ENCODE results near the gene ARHGAP8. TPM values are rescaled to one million over a fixed set of nuclear protein-coding genes. Genes with fewer than 3 reads are reported as not detected.

ARHGAP8 gene
- total and polyA plus RNA-seq, 8 donors = 7.8 to 63.6 (median 11.3) TPM

- peaks cover 0 to 25% (median 4%) of the 10 kb centered on the region in 3 donors for H3K27me3 ChIP-seq
- 80 to 86% (median 81%) methylated on average over 15 to 18 of the region's 18 CpGs for WGBS, 5 donors
- no peak overlapping the region for H3K4me3 ChIP-seq
- H3K9me3 ChIP-seq = no peaks in the 10 kb centered on the region
- no peaks in the 10 kb centered on the region for H3K36me3 ChIP-seq
- no peak overlapping the region for H3K27ac ChIP-seq
- intact Hi-C loops (cut with DNase I; ENCODE audit: low total_unique reads) = no loop called here
- H3K4me1 ChIP-seq = peaks cover 11 to 28% (median 18%) of the 10 kb centered on the region in 4 donors
- TF ChIP-seq CTCF (IDR thresholded peaks at IDR 0.05) (no peak), POLR2A (IDR thresholded peaks at IDR 0.05) (no peak), POLR2AphosphoS5 (IDR thresholded peaks at IDR 0.05) (no peak), EP300 (IDR thresholded peaks at IDR 0.05) (no peak)
- no peak for DNase-seq
These were observed 7.3 kb downstream of the ARHGAP8 start for GRCh38 chr22:44759430-44760310.

- Histone ChIP-seq H3K27me3 (peaks cover 0 to 24% (median 0%) of the 10 kb centered on the region in 3 donors), H3K4me3 (no peak overlapping the region), H3K27ac (no peak overlapping the region), H3K4me1 (peaks cover 3 to 20% (median 12%) of the 10 kb centered on the region in 4 donors), H3K9me3 (no peaks in the 10 kb centered on the region), H3K36me3 (no peaks in the 10 kb centered on the region)
- TF ChIP-seq POLR2AphosphoS5 (IDR thresholded peaks at IDR 0.05) (no peak), EP300 (IDR thresholded peaks at IDR 0.05) (no peak), CTCF (IDR thresholded peaks at IDR 0.05) (no peak), POLR2A (IDR thresholded peaks at IDR 0.05) (no peak)
- intact Hi-C loops (cut with DNase I; ENCODE audit: low total_unique reads) = no loop called here
- 52 to 68% (median 58%) methylated on average over 5 of the region's 5 CpGs for WGBS, 5 donors
- no peak for DNase-seq
These were observed 8.1 kb downstream of the ARHGAP8 start for GRCh38 chr22:44760476-44760875.

- 77 to 95% (median 87%) methylated on average over 10 of the region's 10 CpGs for WGBS, 5 donors
These were observed 8.7 kb downstream of the ARHGAP8 start for GRCh38 chr22:44761025-44761424.

GRCh38 chr22:44764373-44764772 is 12.0 kb downstream of the ARHGAP8 start:
- TF ChIP-seq POLR2A (IDR thresholded peaks at IDR 0.05) (no peak), EP300 (IDR thresholded peaks at IDR 0.05) (no peak), CTCF (IDR thresholded peaks at IDR 0.05) (no peak), POLR2AphosphoS5 (IDR thresholded peaks at IDR 0.05) (no peak)
- Histone ChIP-seq H3K27me3 (peaks cover 0 to 18% (median 0%) of the 10 kb centered on the region in 3 donors), H3K4me1 (peaks cover 0 to 14% (median 7%) of the 10 kb centered on the region in 4 donors), H3K36me3 (no peaks in the 10 kb centered on the region), H3K4me3 (no peak overlapping the region), H3K27ac (no peak overlapping the region), H3K9me3 (no peaks in the 10 kb centered on the region)
- no peak for DNase-seq
- intact Hi-C loops (cut with DNase I; ENCODE audit: low total_unique reads) = no loop called here
- WGBS, 5 donors = 88 to 95% (median 90%) methylated on average over 17 of the region's 17 CpGs

More at GRCh38 chr22:44761025-44761424, 8.7 kb downstream of the ARHGAP8 start:
- Histone ChIP-seq H3K4me3 (no peak overlapping the region), H3K36me3 (no peaks in the 10 kb centered on the region), H3K27me3 (peaks cover 0 to 26% (median 0%) of the 10 kb centered on the region in 3 donors), H3K9me3 (no peaks in the 10 kb centered on the region), H3K27ac (no peak overlapping the region), H3K4me1 (peaks cover 0 to 21% (median 13%) of the 10 kb centered on the region in 4 donors)
- intact Hi-C loops (cut with DNase I; ENCODE audit: low total_unique reads) = no loop called here
- TF ChIP-seq CTCF (IDR thresholded peaks at IDR 0.05) = no peak
- TF ChIP-seq POLR2A (IDR thresholded peaks at IDR 0.05) = no peak
- TF ChIP-seq POLR2AphosphoS5 (IDR thresholded peaks at IDR 0.05) = no peak
- no peak for TF ChIP-seq EP300 (IDR thresholded peaks at IDR 0.05)
- no peak for DNase-seq
